Activated CD4-positive, alpha-beta T cell treated with anti-CD3 and anti-CD28 coated beads for 36 hours (primary cell): ENCODE results near the gene NOD1. TPM values are rescaled to one million over a fixed set of nuclear protein-coding genes. Genes with fewer than 3 reads are reported as not detected.
A peak's percentile ranks its signal among the peaks of the same experiment; 100 is the strongest.
"Not testable (repeated sequence)": the region's sequence is repeated elsewhere in the genome, so short reads cannot be mapped to it uniquely, and the experiment has no call there.

Experiments used
- ATAC-seq: fragments of 200-7000 bp; cut with Tn5 transposase; one replicate; pipeline ENCODE4 v1.10.0; 2021; ENCODE audit warnings: mild to moderate bottlenecking, moderate library complexity
- CTCF ChIA-PET: fragments of 350-600 bp; sonication (Branson Sonifier 250); formaldehyde crosslinking; loops from one replicate; lab custom pipeline; 2021; ENCODE audit warnings: antibody characterized with exemption; lab: Charles Lee
- POLR2A ChIA-PET: fragments of 350-600 bp; sonication (Branson Sonifier 250); formaldehyde crosslinking; loops from one replicate; lab custom pipeline; 2021; ENCODE audit warnings: antibody characterized with exemption, inconsistent platforms; lab: Charles Lee
- DNase-seq: peaks from one replicate; pipeline ENCODE4 v3.0.0-alpha.2; 2020
- H3K27ac Mint-ChIP-seq: one replicate; pipeline ENCODE4 v1.8.0; 2021; ENCODE audit warnings: mixed read lengths
- H3K27me3 Mint-ChIP-seq: one replicate; pipeline ENCODE4 v1.8.0; 2021; ENCODE audit warnings: mixed read lengths
- H3K36me3 Mint-ChIP-seq: one replicate; pipeline ENCODE4 v1.8.0; 2021; ENCODE audit warnings: low read depth, mixed read lengths
- H3K4me1 Mint-ChIP-seq: one replicate; pipeline ENCODE4 v1.8.0; 2021; ENCODE audit warnings: mixed read lengths
- H3K4me3 Mint-ChIP-seq: one replicate; pipeline ENCODE4 v1.8.0; 2021; ENCODE audit warnings: mild to moderate bottlenecking, moderate library complexity, mixed read lengths
- H3K9me3 Mint-ChIP-seq: one replicate; pipeline ENCODE4 v1.8.0; 2021; ENCODE audit warnings: low read depth, mixed read lengths
- intact Hi-C, 2 experiments: fragments of 100-400 bp; cut with DNase I in 1 of 2; cut with micrococcal nuclease in 1 of 2; formaldehyde crosslinking; loops; one replicate each; pipeline versions ENCODE4 v1.14.2 to v1.15.1; 2022 to 2024; cut with DNase I, micrococcal nuclease
- total RNA-seq, 2 experiments: library from RNA; stranded (reverse); gene quantifications; one replicate each; pipeline ENCODE4 v1.2.3, GENCODE V29; 2021

The NOD1 gene
- total RNA-seq, 2 experiments from 2014 or later: 10.8 to 11.0 TPM

DNA sequence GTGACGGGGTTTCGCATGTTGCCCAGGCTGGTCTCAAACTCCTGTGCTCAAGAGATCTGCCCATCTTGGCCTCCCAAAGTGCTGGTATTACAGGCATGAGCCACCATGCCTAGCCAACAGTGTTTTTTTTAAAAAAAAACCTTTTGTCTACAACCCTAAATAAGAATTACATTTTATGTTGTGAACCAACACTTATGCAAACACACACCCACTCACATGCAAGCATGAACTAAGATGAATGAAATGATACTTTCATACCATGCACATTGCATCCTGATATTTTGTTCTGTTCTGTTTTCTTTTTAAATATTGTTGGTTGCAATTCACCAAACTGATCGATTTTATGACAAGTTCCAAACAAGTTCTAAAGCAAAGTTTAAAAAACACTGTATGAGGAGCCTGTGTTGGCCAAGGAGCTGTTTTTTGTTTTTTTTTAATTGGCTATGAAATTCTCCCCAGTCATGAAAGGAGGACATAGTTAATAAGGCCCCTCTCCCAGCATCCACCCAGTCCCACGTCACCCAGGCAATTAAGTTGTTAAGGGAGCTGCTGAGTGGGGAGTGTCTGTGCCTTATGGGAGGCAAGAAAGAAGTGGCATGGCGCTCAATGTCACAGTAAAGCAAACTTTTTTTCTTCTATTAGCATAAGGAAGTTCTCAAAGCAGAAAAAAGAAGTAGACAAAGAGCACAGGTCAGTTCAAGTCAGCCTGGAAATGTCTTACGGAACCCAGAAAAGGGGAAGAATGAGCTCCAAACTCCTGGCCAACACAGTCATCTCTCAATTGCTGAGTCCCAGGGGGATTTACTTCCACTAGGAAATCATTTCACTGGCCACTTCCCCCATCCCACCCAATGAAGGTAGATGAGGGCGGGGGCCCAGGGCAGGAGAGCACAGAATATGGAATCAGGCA lies 50.1 kb downstream of the NOD1 start:
- POLR2A ChIA-PET: no interaction called here
- Mint-ChIP-seq H3K27ac (no peak overlapping the region), H3K9me3 (no peaks in the 10 kb centered on the region), H3K4me3 (no peak overlapping the region), H3K27me3 (no peaks in the 10 kb centered on the region), H3K36me3 (peaks cover 27% of the 10 kb centered on the region), H3K4me1 (no peaks in the 10 kb centered on the region)
- ATAC-seq: no peak
- intact Hi-C loops: no loop called here
- CTCF ChIA-PET: interaction anchor here (0.7 kb wide), 1 partner anchor 150 kb away, joined by 4 read pairs; no protein-coding TSS in a partner anchor
- no peak for DNase-seq

DNA sequence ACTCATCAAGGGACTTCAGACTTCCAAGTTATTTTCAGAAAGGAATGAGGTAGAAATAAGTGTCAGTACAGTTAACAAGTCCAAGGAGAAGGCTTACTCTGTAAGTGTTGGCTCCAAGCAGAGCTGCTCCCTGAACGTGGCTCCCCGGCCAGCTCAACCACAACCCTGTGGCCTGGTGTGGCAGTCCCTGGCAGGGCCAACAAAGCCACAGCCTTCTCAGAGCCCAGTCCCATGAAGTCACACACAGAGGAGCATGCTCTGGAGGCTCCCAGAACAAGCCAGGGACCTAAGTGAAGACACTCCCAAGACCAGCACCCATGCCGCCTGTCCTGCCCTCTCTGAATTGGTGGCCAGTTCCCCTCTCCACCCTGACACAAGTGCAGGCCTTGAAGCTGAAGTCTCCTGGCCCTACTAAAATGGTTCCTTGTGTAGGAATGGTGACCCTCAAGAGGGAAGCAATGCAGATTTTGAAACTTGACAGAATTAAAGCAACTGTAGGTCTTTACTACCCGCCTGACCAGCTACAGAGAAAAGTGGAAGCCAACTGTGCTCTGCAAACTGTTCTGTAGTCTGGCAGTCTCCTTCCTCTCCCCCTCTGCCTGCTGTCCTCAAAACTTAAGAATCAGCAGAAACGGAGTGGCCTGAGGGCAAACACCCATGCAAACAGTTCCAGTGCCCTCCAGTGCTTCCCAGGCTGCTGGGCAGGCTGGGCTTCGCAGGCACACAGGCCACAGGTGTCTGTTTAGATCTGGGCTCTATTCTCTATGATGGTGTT lies 51.1 kb downstream of the NOD1 start:
- Mint-ChIP-seq H3K27ac (no peak overlapping the region), H3K9me3 (no peaks in the 10 kb centered on the region), H3K27me3 (no peaks in the 10 kb centered on the region), H3K4me1 (peaks cover 8% of the 10 kb centered on the region), H3K36me3 (peaks cover 24% of the 10 kb centered on the region), H3K4me3 (no peak overlapping the region)
- ChIA-PET POLR2A (no interaction called here), CTCF (no interaction called here)
- intact Hi-C loops: no loop called here
- ATAC-seq: no peak
- no peak for DNase-seq

DNA sequence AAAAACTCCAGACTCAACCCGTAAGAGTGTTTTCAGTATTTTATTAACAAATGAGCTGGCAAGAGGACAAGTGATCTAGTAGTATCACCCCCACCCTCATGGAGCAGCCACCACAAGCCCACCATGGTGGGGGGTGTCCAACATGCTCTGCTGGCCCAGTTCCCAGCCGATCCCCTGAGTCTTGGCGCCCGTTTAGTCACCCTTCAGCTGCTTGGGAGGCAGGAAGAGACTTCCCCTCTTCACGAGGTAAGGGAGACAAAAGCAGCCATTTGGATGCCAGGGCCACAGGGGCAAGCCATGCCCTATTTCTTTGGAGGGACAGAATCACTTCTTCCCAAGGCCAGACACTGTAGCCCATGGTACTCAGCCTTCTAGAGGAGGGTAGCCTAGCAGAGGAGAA lies 54.1 kb downstream of the NOD1 start:
- Mint-ChIP-seq H3K9me3 (peaks cover 5% of the 10 kb centered on the region), H3K4me3 (no peak overlapping the region), H3K27ac (no peak overlapping the region), H3K4me1 (peaks cover 8% of the 10 kb centered on the region), H3K36me3 (peaks cover 19% of the 10 kb centered on the region), H3K27me3 (no peaks in the 10 kb centered on the region)
- DNase-seq: no peak
- ChIA-PET POLR2A (no interaction called here), CTCF (no interaction called here)
- intact Hi-C loops: no loop called here
- ATAC-seq: no peak

DNA sequence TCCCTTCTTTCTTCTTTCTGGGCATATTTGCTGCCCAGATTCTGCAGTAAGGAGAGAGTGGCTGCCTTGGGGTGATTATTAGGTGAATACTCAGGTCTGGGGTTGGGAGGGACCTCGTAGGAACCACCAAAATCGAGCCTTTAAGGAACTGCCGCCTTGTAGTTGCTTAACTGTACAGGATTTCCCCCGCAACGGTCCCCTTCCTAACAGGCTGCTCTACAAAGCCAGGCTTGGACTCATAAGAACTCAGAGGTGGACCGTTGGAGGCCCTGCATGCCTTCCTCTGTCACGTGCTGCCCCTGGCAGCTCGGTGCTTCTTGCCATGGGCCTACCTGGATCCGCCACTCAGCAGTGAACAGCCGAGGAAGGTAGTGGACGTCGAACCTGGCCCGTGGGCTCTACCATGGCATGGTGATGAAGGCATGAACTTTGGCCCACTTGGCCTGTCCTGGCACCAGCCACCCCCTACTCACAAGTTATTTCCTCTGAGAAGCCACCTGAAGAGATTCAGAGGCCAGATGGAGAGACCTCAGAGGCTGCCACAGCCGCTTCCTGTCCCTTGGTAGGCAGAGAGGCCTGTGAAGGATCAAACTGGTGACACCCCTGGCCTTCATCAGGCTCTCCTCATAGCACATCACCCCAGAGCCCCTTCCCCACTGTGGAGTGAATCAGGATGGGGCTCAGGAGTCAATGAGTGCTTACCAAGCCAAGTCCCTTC lies 54.6 kb downstream of the NOD1 start:
- POLR2A ChIA-PET: no interaction called here
- CTCF ChIA-PET: no interaction called here
- Mint-ChIP-seq H3K4me1 (peaks cover 8% of the 10 kb centered on the region), H3K4me3 (no peak overlapping the region), H3K27ac (no peak overlapping the region), H3K27me3 (no peaks in the 10 kb centered on the region), H3K9me3 (peaks cover 5% of the 10 kb centered on the region), H3K36me3 (peaks cover 15% of the 10 kb centered on the region)
- no peak for ATAC-seq
- intact Hi-C loops: no loop called here
- DNase-seq: no peak

DNA sequence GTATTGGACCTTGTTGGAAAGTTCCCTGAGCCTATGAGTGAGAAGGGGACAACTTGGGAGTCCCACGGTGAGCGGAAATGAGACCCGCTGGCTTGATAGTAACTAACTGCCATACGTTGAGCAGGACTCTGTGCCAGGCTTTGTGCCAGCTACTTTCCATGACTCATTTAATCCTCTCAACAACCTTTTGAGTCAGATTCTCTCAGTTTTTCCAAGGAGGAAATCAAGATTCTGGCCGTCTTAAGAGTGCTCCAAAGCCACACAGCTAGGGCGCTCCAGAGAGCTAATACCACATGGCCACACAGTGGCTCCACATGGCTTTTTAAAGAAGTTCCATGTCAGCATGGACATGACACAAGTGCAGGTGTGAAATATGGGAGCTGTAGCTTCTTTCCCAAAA lies 55.7 kb downstream of the NOD1 start:
- intact Hi-C loops: no loop called here
- H3K36me3 Mint-ChIP-seq: peaks cover 13% of the 10 kb centered on the region
- peaks cover 5% of the 10 kb centered on the region for H3K9me3 Mint-ChIP-seq
- no peak overlapping the region for H3K4me3 Mint-ChIP-seq
- H3K27ac Mint-ChIP-seq: no peak overlapping the region
- ChIA-PET CTCF (interaction anchor here (0.7 to 0.9 kb wide), 2 partner anchors 147 to 881 kb away, joined by 3 to 6 read pairs; no protein-coding TSS in a partner anchor), POLR2A (no interaction called here)
- peaks cover 8% of the 10 kb centered on the region for H3K4me1 Mint-ChIP-seq
- H3K27me3 Mint-ChIP-seq: no peaks in the 10 kb centered on the region
- DNase-seq: peak; percentile 33
- peak; percentile 51 for ATAC-seq

DNA sequence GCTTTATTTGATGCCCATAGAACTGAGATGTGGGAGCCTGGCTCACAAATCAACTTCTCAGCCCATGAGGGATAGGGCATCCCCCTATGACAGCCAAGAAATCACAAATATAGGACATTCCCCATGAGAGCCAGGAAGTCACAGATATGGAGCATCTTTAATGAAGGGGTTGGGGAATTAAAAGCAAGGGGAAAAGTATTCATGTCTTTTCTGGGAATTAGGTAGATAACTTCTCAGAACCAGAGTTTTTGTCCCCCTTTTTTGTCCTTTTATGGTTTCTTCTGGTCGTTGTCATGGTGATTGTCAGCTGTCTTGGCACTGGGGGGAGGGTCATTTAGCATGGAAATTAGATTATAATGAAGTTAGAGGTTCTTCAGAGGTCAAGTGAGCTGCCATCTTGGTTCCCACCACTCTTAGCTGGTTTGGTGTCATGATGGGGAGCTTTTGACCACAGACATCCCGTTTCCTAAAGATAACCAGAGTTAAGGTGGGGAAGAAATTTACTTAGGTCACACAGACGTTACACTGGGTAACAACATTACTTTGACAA lies 56.9 kb downstream of the NOD1 start:
- Mint-ChIP-seq H3K27me3 (no peaks in the 10 kb centered on the region), H3K9me3 (peaks cover 5% of the 10 kb centered on the region), H3K27ac (no peak overlapping the region), H3K4me1 (peaks cover 8% of the 10 kb centered on the region), H3K36me3 (peaks cover 11% of the 10 kb centered on the region), H3K4me3 (no peak overlapping the region)
- intact Hi-C loops: no loop called here
- ChIA-PET POLR2A (no interaction called here), CTCF (interaction anchor here (0.6 to 0.7 kb wide), 2 partner anchors 128 to 1500 kb away, joined by 3 read pairs; no protein-coding TSS in a partner anchor)
- DNase-seq: no peak
- ATAC-seq: no peak

DNA sequence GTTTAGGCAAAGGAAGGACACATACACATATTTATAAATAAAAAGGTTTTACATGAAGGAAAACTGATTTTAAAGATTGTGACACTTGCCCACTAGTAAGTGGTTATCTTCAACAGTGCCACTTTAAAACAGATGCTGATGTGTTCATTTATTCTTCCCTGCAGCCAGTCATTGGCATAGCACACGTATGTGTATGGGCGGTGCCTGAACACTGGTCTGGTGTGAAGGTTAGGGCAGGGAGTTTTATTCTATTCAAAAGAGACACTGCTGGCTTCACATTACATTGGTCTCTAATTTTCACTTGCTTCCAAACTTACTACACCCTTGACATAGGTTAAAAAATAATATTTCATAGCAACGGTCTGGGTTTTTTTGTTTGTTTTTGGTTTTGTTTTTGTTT lies 57.9 kb downstream of the NOD1 start:
- POLR2A ChIA-PET: no interaction called here

DNA sequence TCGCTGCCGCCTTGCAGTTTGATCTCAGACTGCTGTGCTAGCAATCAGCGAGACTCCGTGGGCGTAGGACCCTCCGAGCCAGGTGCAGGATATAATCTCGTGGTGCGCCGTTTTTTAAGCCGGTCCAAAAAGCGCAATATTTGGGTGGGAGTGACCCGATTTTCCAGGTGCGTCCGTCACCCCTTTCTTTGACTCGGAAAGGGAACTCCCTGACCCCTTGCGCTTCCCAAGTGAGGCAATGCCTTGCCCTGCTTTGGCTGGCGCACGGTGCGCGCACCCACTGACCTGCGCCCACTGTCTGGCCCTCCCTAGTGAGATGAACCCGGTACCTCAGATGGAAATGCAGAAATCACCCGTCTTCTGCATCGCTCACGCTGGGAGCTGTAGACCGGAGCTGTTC lies 58.5 kb downstream of the NOD1 start:
- H3K4me1 Mint-ChIP-seq, intact Hi-C loops, H3K36me3 Mint-ChIP-seq, POLR2A ChIA-PET, DNase-seq, H3K9me3 Mint-ChIP-seq, H3K4me3 Mint-ChIP-seq, H3K27ac Mint-ChIP-seq, H3K27me3 Mint-ChIP-seq, ATAC-seq, CTCF ChIA-PET: not testable (repeated sequence)

More for the DNA sequence above, 57.9 kb downstream of the NOD1 start:
- DNase-seq (no peak), ATAC-seq (no peak)
- Mint-ChIP-seq H3K27me3 (no peaks in the 10 kb centered on the region), H3K9me3 (peaks cover 5% of the 10 kb centered on the region), H3K4me1 (peaks cover 8% of the 10 kb centered on the region), H3K36me3 (peaks cover 6% of the 10 kb centered on the region), H3K27ac (no peak overlapping the region), H3K4me3 (no peak overlapping the region)
- CTCF ChIA-PET: no interaction called here
- intact Hi-C loops: no loop called here

DNA sequence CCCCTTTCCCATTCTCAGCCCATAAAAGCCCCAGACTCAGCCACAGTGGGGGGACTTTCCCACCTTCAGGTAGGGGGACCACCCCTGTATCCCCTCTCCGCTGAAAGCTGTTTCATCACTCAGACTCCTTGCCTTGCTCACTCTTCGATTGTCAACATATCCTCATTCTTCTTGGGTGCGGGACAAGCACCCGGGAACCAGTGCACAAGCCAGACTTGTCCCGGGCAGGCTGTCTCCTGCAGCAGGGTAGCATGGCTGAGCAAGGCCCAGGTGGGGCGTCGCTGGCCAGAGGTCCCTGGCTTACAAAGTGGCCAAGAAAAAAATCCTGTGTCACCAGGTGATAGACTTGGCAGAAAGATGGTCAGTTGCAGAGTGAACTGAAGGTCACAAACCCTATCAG lies 64.7 kb downstream of the NOD1 start:
- Mint-ChIP-seq H3K27ac (no peak overlapping the region), H3K27me3 (no peaks in the 10 kb centered on the region), H3K4me3 (no peak overlapping the region), H3K9me3 (no peaks in the 10 kb centered on the region), H3K36me3 (no peaks in the 10 kb centered on the region), H3K4me1 (no peaks in the 10 kb centered on the region)
- POLR2A ChIA-PET: no interaction called here
- CTCF ChIA-PET: no interaction called here
- ATAC-seq: no peak
- no peak for DNase-seq
- intact Hi-C loops: loop anchor here (2.0 to 5.0 kb wide), 2 partner anchors 137 to 252 kb away; no protein-coding TSS in a partner anchor

DNA sequence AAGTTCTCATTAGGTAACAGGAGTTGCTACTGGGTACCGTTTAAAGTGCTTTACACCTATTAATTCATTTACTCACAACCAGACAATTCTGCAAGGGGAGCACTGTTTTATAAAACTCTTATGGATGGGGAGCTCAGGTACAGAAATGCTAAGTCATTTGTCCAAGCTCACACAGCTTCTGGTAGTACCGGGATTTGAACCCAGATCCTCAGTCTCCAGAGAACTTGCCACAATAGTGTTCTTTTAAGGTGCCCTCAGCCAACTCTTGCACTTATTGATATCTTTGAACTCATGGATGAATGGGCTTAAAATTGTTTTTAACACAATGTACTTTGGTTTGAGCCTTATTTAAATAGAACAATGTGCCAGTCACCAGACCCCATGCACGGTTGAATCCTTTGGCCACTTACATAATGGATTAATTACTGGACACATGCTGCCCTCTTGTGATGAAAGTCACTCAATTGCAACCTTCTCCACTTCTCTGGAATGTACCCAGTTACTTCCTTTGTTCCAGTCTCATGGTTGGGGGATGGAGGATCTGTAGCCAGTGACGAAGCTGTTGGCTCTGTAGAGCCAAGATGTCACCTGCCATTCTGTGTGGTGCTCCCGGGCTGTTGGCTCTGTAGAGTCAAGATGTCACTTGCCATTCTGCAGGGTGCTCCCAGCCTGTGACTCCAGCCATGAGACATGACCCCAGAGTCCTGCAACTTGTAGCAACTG lies 65.6 kb downstream of the NOD1 start:
- no peaks in the 10 kb centered on the region for H3K36me3 Mint-ChIP-seq
- H3K4me1 Mint-ChIP-seq: no peaks in the 10 kb centered on the region
- H3K27me3 Mint-ChIP-seq: no peaks in the 10 kb centered on the region
- H3K27ac Mint-ChIP-seq: no peak overlapping the region
- intact Hi-C loops: loop anchor here (2.0 to 5.0 kb wide), 2 partner anchors 136 to 251 kb away; no protein-coding TSS in a partner anchor
- ATAC-seq (peak; percentile 60), DNase-seq (no peak)
- no peak overlapping the region for H3K4me3 Mint-ChIP-seq
- CTCF ChIA-PET: interaction anchor here (0.6 to 1.0 kb wide), 2 partner anchors 48 to 151 kb away, joined by 3 read pairs; no protein-coding TSS in a partner anchor
- POLR2A ChIA-PET: no interaction called here
- no peaks in the 10 kb centered on the region for H3K9me3 Mint-ChIP-seq
